ENCODE data around the gene TP53I13.

DNA sequence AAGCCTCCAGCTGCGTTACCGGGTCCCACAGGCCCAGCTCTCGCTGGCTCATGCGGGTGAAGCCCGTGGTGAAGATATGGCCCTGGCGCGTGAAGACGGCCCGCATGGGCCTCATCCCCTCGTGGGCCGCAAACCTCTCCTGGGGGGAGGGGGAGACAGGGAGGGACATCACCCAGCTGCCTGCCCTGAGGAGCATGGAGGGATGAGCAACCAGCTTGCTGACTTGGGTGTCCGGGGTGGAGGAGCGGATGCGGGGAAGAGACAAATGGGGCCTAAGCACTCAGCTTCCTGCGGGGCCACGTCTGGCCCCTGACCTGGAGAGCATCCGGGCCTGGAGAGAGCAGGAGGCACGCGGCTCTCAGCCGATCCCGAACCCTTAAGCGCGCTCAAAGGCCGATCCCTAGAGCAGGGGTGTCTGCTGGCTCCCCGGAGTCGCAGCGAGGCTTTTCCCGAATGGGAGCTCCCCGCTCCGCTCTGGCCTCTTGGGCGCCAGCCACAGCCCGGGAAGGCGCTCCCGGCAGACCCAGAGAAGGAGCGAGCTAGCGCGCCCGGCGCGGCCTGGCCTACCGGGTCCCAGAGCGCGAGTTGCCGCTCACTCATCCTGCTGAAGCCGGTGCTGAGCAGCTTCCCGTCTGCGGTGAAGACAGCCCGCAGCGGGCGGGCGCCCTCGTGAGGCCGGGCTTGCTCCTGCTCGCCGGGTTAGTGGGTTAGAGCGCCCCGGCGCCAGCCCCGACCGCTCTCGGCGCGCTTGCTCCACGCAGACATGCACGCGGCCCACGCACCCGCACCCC lies 49.2 kb downstream of the TP53I13 start:
- TF ChIP-seq, protein P1, sequence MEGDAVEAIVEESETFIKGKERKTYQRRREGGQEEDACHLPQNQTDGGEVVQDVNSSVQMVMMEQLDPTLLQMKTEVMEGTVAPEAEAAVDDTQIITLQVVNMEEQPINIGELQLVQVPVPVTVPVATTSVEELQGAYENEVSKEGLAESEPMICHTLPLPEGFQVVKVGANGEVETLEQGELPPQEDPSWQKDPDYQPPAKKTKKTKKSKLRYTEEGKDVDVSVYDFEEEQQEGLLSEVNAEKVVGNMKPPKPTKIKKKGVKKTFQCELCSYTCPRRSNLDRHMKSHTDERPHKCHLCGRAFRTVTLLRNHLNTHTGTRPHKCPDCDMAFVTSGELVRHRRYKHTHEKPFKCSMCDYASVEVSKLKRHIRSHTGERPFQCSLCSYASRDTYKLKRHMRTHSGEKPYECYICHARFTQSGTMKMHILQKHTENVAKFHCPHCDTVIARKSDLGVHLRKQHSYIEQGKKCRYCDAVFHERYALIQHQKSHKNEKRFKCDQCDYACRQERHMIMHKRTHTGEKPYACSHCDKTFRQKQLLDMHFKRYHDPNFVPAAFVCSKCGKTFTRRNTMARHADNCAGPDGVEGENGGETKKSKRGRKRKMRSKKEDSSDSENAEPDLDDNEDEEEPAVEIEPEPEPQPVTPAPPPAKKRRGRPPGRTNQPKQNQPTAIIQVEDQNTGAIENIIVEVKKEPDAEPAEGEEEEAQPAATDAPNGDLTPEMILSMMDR (IDR thresholded peaks at IDR 0.05), result peak; percentile 73 to 95 (median 91)
- no peak for TF ChIP-seq POLR2A (IDR thresholded peaks at IDR 0.05)

Data from right lobe of liver (tissue), 4 donors.